Osteocyte (in vitro differentiated cells): ENCODE results near the gene PLA2G4E. TPM values are rescaled to one million over a fixed set of nuclear protein-coding genes. Genes with fewer than 3 reads are reported as not detected.

Experiments
- DNase-seq: peaks from one replicate; pipeline ENCODE4 v3.0.0; 2021; ENCODE audit warnings: mixed read lengths; ENCODE audit not compliant: unreplicated experiment; ENCODE audit errors: extremely low spot score
- H3K27ac Mint-ChIP-seq: one replicate; pipeline ENCODE4 v1.8.0; 2021; ENCODE audit warnings: mild to moderate bottlenecking, mixed read lengths; ENCODE audit not compliant: unreplicated experiment
- H3K27me3 Mint-ChIP-seq: one replicate; pipeline ENCODE4 v1.8.0; 2021; ENCODE audit warnings: mixed read lengths; ENCODE audit not compliant: unreplicated experiment
- H3K36me3 Mint-ChIP-seq: one replicate; pipeline ENCODE4 v1.8.0; 2021; ENCODE audit warnings: mixed read lengths; ENCODE audit not compliant: unreplicated experiment
- H3K4me1 Mint-ChIP-seq: one replicate; pipeline ENCODE4 v1.8.0; 2021; ENCODE audit warnings: mixed read lengths; ENCODE audit not compliant: unreplicated experiment
- H3K4me3 Mint-ChIP-seq: one replicate; pipeline ENCODE4 v1.8.0; 2021; ENCODE audit warnings: mild to moderate bottlenecking, moderate library complexity, mixed read lengths; ENCODE audit not compliant: unreplicated experiment
- H3K9me3 Mint-ChIP-seq: one replicate; pipeline ENCODE4 v1.8.0; 2021; ENCODE audit warnings: mixed read lengths; ENCODE audit not compliant: unreplicated experiment
- total RNA-seq: library from RNA; stranded (reverse); gene quantifications from 2 replicates; pipeline ENCODE4 v1.2.1, GENCODE V29; 2021
- TF ChIP-seq, protein P1 (sequence below): fragments of 200-600 bp; sonication (generic); IDR thresholded peaks from 2 replicates; pipeline ENCODE4 v1.5.0; 2021; ENCODE audit warnings: antibody characterized with exemption, mild to moderate bottlenecking, moderate library complexity

PLA2G4E gene
- total RNA-seq, 1 donor from 2014 or later: not detected

DNA sequence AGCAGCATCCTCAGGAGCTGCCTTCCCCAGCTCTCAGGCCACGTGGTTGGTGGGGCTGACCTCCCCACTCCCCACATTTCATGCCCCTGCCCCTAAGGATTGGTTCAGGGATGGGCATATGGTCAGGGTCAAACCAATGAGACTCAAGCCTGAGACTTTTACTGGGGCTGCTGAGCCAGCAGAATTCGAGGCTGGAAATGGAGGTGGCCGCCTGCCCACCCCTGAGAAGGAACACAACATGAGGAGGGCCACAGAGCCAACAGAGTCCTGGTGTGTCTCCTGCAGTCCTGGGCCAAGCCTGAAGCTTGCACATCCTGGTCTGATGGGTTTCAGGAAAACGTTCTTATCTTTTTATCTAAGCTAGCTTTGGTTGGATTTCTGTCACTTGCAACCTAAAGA, 54.4 kb downstream of the PLA2G4E start:
- DNase-seq: no peak
- H3K4me3 Mint-ChIP-seq: no peak overlapping the region
- TF ChIP-seq, protein P1, sequence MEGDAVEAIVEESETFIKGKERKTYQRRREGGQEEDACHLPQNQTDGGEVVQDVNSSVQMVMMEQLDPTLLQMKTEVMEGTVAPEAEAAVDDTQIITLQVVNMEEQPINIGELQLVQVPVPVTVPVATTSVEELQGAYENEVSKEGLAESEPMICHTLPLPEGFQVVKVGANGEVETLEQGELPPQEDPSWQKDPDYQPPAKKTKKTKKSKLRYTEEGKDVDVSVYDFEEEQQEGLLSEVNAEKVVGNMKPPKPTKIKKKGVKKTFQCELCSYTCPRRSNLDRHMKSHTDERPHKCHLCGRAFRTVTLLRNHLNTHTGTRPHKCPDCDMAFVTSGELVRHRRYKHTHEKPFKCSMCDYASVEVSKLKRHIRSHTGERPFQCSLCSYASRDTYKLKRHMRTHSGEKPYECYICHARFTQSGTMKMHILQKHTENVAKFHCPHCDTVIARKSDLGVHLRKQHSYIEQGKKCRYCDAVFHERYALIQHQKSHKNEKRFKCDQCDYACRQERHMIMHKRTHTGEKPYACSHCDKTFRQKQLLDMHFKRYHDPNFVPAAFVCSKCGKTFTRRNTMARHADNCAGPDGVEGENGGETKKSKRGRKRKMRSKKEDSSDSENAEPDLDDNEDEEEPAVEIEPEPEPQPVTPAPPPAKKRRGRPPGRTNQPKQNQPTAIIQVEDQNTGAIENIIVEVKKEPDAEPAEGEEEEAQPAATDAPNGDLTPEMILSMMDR: no peak
- peak overlapping the region; percentile 61 for H3K27ac Mint-ChIP-seq
- H3K4me1 Mint-ChIP-seq: peaks cover 71% of the 10 kb centered on the region
- peaks cover 6% of the 10 kb centered on the region for H3K36me3 Mint-ChIP-seq
- H3K27me3 Mint-ChIP-seq: no peaks in the 10 kb centered on the region
- H3K9me3 Mint-ChIP-seq: peaks cover 5% of the 10 kb centered on the region

- H3K4me1 Mint-ChIP-seq: peaks cover 71% of the 10 kb centered on the region
- DNase-seq: no peak
Measured at GRCh38 chr15:41965441-41966413, 55.1 kb downstream of the PLA2G4E start.

GRCh38 chr15:41961595-41962202, 59.1 kb downstream of the PLA2G4E start:
- peaks cover 5% of the 10 kb centered on the region for H3K9me3 Mint-ChIP-seq
- DNase-seq: no peak
- no peaks in the 10 kb centered on the region for H3K27me3 Mint-ChIP-seq
- H3K36me3 Mint-ChIP-seq: peaks cover 6% of the 10 kb centered on the region
- TF ChIP-seq, protein P1: no peak
- H3K27ac Mint-ChIP-seq: peak overlapping the region; percentile 89
- H3K4me3 Mint-ChIP-seq: no peak overlapping the region
- peaks cover 48% of the 10 kb centered on the region for H3K4me1 Mint-ChIP-seq

More at GRCh38 chr15:41965441-41966413, 55.1 kb downstream of the PLA2G4E start:
- TF ChIP-seq, protein P1: no peak
- Mint-ChIP-seq H3K4me3 (no peak overlapping the region), H3K27ac (peak overlapping the region; percentile 69), H3K36me3 (peaks cover 6% of the 10 kb centered on the region), H3K9me3 (peaks cover 5% of the 10 kb centered on the region), H3K27me3 (no peaks in the 10 kb centered on the region)

GRCh38 chr15:41961001-41961518, 59.8 kb downstream of the PLA2G4E start:
- peak overlapping the region; percentile 89 for H3K27ac Mint-ChIP-seq

More at GRCh38 chr15:41961001-41961518, 59.8 kb downstream of the PLA2G4E start:
- H3K27me3 Mint-ChIP-seq: no peaks in the 10 kb centered on the region
- TF ChIP-seq, protein P1: no peak
- no peak overlapping the region for H3K4me3 Mint-ChIP-seq
- H3K36me3 Mint-ChIP-seq: peaks cover 6% of the 10 kb centered on the region
- peaks cover 46% of the 10 kb centered on the region for H3K4me1 Mint-ChIP-seq
- DNase-seq: no peak
- peaks cover 5% of the 10 kb centered on the region for H3K9me3 Mint-ChIP-seq
